Measurements from ENCODE around the gene KRTAP10-10. TPM values are rescaled to one million over a fixed set of nuclear protein-coding genes. Genes with fewer than 3 reads are reported as not detected.

The KRTAP10-10 gene
- total RNA-seq, 2 donors from 2014 or later, result not detected

Other genes with a start within 250 kb of the KRTAP10-10 start
- gene LRRC3, start 181.8 kb upstream of the KRTAP10-10 start, total RNA-seq, result 1 to 10 TPM; 2.8 to 3.8 TPM
- not detected for gene KRTAP10-1, start 97.2 kb upstream of the KRTAP10-10 start, total RNA-seq
- not detected for gene KRTAP10-2, start 85.9 kb upstream of the KRTAP10-10 start, total RNA-seq
- gene KRTAP10-3, start 78.6 kb upstream of the KRTAP10-10 start, total RNA-seq, result not detected
- gene KRTAP10-4, start 63.6 kb upstream of the KRTAP10-10 start, total RNA-seq, result not detected
- gene KRTAP10-5, start 56.8 kb upstream of the KRTAP10-10 start, total RNA-seq, result not detected
- gene KRTAP10-6, start 44.9 kb upstream of the KRTAP10-10 start, total RNA-seq, result not detected
- not detected for gene KRTAP10-7, start 36.8 kb upstream of the KRTAP10-10 start, total RNA-seq
- not detected for gene KRTAP10-8, start 25.3 kb upstream of the KRTAP10-10 start, total RNA-seq
- gene KRTAP10-9, start 10.3 kb upstream of the KRTAP10-10 start, total RNA-seq, result not detected
- not detected for gene KRTAP10-11, start 9.1 kb downstream of the KRTAP10-10 start, total RNA-seq
- gene KRTAP12-4, start 17.3 kb downstream of the KRTAP10-10 start, total RNA-seq, result not detected
- not detected for gene KRTAP12-3, start 20.6 kb downstream of the KRTAP10-10 start, total RNA-seq
- not detected for gene KRTAP12-2, start 29.6 kb downstream of the KRTAP10-10 start, total RNA-seq
- not detected for gene KRTAP12-1, start 44.8 kb downstream of the KRTAP10-10 start, total RNA-seq
- gene KRTAP10-12, start 59.8 kb downstream of the KRTAP10-10 start, total RNA-seq, result not detected
- not detected for gene TSPEAR, start 74.2 kb downstream of the KRTAP10-10 start, total RNA-seq
- 10 to 100 TPM; 85.2 to 95.6 TPM for gene UBE2G2, start 164.5 kb downstream of the KRTAP10-10 start, total RNA-seq
- 10 to 100 TPM; 60.1 to 67.8 TPM for gene SUMO3, start 180.7 kb downstream of the KRTAP10-10 start, total RNA-seq
- gene PTTG1IP, start 236.3 kb downstream of the KRTAP10-10 start, total RNA-seq, result 10 to 100 TPM; 63.9 to 70.5 TPM

All from activated T-cell treated with anti-CD3 and anti-CD28 coated beads, Interleukin-2, amount 50 U/mL, for 72 hours (primary cell).